Endothelial cell of umbilical vein (primary cell): ENCODE data around the gene IGF2R. TPM values are rescaled to one million over a fixed set of nuclear protein-coding genes. Genes with fewer than 3 reads are reported as not detected.

Experiments used
- BruUV-seq: library from RNA; stranded (reverse); fragments of 400-500 nt; replicated peaks from 2 replicates; lab custom pipeline; 2021; lab: Mats Ljungman, UMichigan
- CTCF ChIA-PET: fragments of 300-600, 350-600 bp; sonication (Branson Sonifier 250); formaldehyde crosslinking; loops from one replicate; lab custom pipeline; 2021; ENCODE audit warnings: antibody characterized with exemption, inconsistent platforms; lab: Charles Lee
- POLR2A ChIA-PET: fragments of 300-600, 350-600 bp; sonication (Branson Sonifier 250); formaldehyde crosslinking; loops from one replicate; lab custom pipeline; 2021; ENCODE audit warnings: antibody characterized with exemption, inconsistent platforms; lab: Charles Lee
- DNase-seq: peaks from one replicate; pipeline ENCODE4 v3.0.0-alpha.2; 2011; ENCODE audit warnings: low read depth, low spot score
- FAIRE-seq: peaks from 2 replicates; lab custom pipeline; 2011; peaks lifted over from hg19 to GRCh38; lab: Jason Lieb, UNC
- H2AFZ ChIP-seq: 2 replicates; pipeline ENCODE4 v1.6.0; 2012; ENCODE audit warnings: low read depth, low read length, control low read depth, inconsistent platforms
- H3K27ac ChIP-seq: 2 replicates; pipeline ENCODE4 v1.5.1; 2011; ENCODE audit warnings: low read depth, mild to moderate bottlenecking, control low read depth, low read length, moderate library complexity; ENCODE audit not compliant: insufficient read depth
- H3K27me3 ChIP-seq, 2 experiments: 2 replicates each; pipeline versions ENCODE4 v1.6.0 to v1.6.1; 2011; ENCODE audit warnings: low read length in 2 of 2, mixed read lengths in 1 of 2; ENCODE audit not compliant: control insufficient read depth in 2 of 2, insufficient read depth in 2 of 2
- H3K36me3 ChIP-seq, 2 experiments: 2 replicates in 1 of 2; 3 replicates in 1 of 2; pipeline ENCODE4 v1.5.1; 2011; ENCODE audit warnings: low read length in 2 of 2, mild to moderate bottlenecking in 1 of 2, moderate library complexity in 1 of 2; ENCODE audit not compliant: control insufficient read depth in 2 of 2, insufficient read depth in 2 of 2; ENCODE audit errors: extremely low read depth in 1 of 2
- H3K4me1 ChIP-seq: 3 replicates; pipeline ENCODE4 v1.5.1; 2011; ENCODE audit warnings: mild to moderate bottlenecking, low read length; ENCODE audit not compliant: control insufficient read depth, insufficient read depth; ENCODE audit errors: extremely low read depth
- H3K4me2 ChIP-seq: 2 replicates; pipeline ENCODE4 v1.6.1; 2011; ENCODE audit warnings: low read length, control low read depth, mixed read lengths; ENCODE audit not compliant: insufficient read depth
- H3K4me3 ChIP-seq, 3 experiments: fragments of 200-600 bp in 1 of 3; sonication (generic), shearing (Covaris generic) in 1 of 3; replicated peaks in 1 of 3; 2 replicates each; pipeline ENCODE4 v1.5.1; 2011 to 2016; ENCODE audit warnings: control low read depth in 3 of 3, low read length in 3 of 3, mild to moderate bottlenecking in 2 of 3, inconsistent platforms in 1 of 3, low read depth in 1 of 3, moderate library complexity in 1 of 3; ENCODE audit not compliant: insufficient read depth in 1 of 3
- H3K79me2 ChIP-seq: 2 replicates; pipeline ENCODE4 v1.6.0; 2012; ENCODE audit warnings: low read length, inconsistent platforms; ENCODE audit not compliant: control insufficient read depth, insufficient read depth
- H3K9ac ChIP-seq: replicated peaks from 2 replicates; pipeline ENCODE3; 2011; ENCODE audit warnings: low read length, control low read depth; ENCODE audit not compliant: insufficient read depth; ENCODE audit errors: extremely low read depth
- H3K9me1 ChIP-seq: replicated peaks from 3 replicates; pipeline ENCODE4 v1.6.0; 2011; ENCODE audit warnings: mild to moderate bottlenecking, low read length; ENCODE audit not compliant: control insufficient read depth, insufficient read depth; ENCODE audit errors: extremely low read depth
- H3K9me3 ChIP-seq: replicated peaks from 2 replicates; pipeline ENCODE4 v1.5.1; 2012; ENCODE audit warnings: low read length, inconsistent platforms; ENCODE audit not compliant: control insufficient read depth, insufficient read depth
- H4K20me1 ChIP-seq: replicated peaks from 2 replicates; pipeline ENCODE3; 2011; ENCODE audit warnings: mild to moderate bottlenecking, low read length; ENCODE audit not compliant: control insufficient read depth, insufficient read depth; ENCODE audit errors: extremely low read depth
- EZH2 ChIP-seq: IDR thresholded peaks from 2 replicates; pipeline ENCODE4 v1.6.1; 2012; ENCODE audit warnings: borderline replicate concordance, low read depth, mild to moderate bottlenecking, moderate library complexity, low read length, inconsistent platforms; ENCODE audit not compliant: severe bottlenecking
- GATA2 ChIP-seq: IDR thresholded peaks from 2 replicates; pipeline ENCODE4 v1.7.0; 2011; ENCODE audit warnings: low read depth, mild to moderate bottlenecking, moderate library complexity, mixed read lengths, low read length; ENCODE audit not compliant: insufficient read length, insufficient read depth
- JUN ChIP-seq: IDR thresholded peaks from 2 replicates; pipeline ENCODE4 v1.6.1; 2011; ENCODE audit warnings: borderline replicate concordance, low read depth; ENCODE audit not compliant: insufficient read length, insufficient read depth
- MYC ChIP-seq: IDR thresholded peaks from one replicate; pipeline ENCODE4 v1.6.1; 2011; ENCODE audit warnings: mild to moderate bottlenecking, low read depth, low read length
- POLR2A ChIP-seq: IDR thresholded peaks from 2 replicates; pipeline ENCODE4 v1.6.1; 2012; ENCODE audit warnings: low read depth, mild to moderate bottlenecking, control low read depth, low read length
- dilution Hi-C: fragments of 300-500 bp; cut with MboI; formaldehyde crosslinking; loops from one replicate; pipeline ENCODE4 v1.15.0; 2019; ENCODE audit warnings: low sequenced_read_pairs; ENCODE audit not compliant: extremely low pct_ligation_motif_present
- intact Hi-C: fragments of 100-400 bp; cut with micrococcal nuclease; formaldehyde crosslinking; loops from one replicate; pipeline ENCODE4 v1.10.0; 2022
- polyA plus RNA-seq, 4 experiments: library from polyadenylated mRNA; depleted of rRNA in 3 of 4; stranded (reverse) in 3 of 4; unstranded in 1 of 4; fragments of >200 nt; gene quantifications; 2 replicates each; pipeline versions ENCODE4 v1.2.1 to v1.2.3, GENCODE V29; 2011 to 2012; ENCODE audit warnings: missing spikeins in 1 of 4
- total RNA-seq: library from RNA; stranded (reverse); gene quantifications from 2 replicates; pipeline ENCODE4 v1.2.3, GENCODE V29; 2021
- TF ChIP-seq, protein P1 (sequence below): IDR thresholded peaks from 2 replicates; pipeline ENCODE4 v1.6.1; 2011; ENCODE audit not compliant: insufficient read depth, insufficient read length
- TF ChIP-seq, protein P2 (sequence below), 2 donors: IDR thresholded peaks; 1 replicate in 1 of 2; 2 replicates in 1 of 2; pipeline ENCODE4 v1.5.1; 2011; ENCODE audit warnings: low read length in 2 of 2, mild to moderate bottlenecking in 2 of 2, moderate library complexity in 2 of 2, control low read depth in 1 of 2, inconsistent platforms in 1 of 2, low read depth in 1 of 2; ENCODE audit not compliant: insufficient read depth in 1 of 2; ENCODE audit errors: extremely low read depth in 1 of 2

IGF2R gene
- total and polyA plus RNA-seq, 2 donors (not counting 3 experiments of a cell fraction or from before 2014, with no cell fraction given) = 16.3 to 60.2 TPM

GRCh38 chr6:160135907-160136655 is 167.2 kb downstream of the IGF2R start:
- intact Hi-C loops = loop anchor here (5.0 kb wide), 1 partner anchor 1236 kb away; no protein-coding TSS in a partner anchor

More at GRCh38 chr6:160135907-160136655, 167.2 kb downstream of the IGF2R start:
- TF ChIP-seq JUN = no peak
- no peak for TF ChIP-seq EZH2
- no peak for TF ChIP-seq GATA2
- TF ChIP-seq POLR2A = no peak
- TF ChIP-seq, protein P1, sequence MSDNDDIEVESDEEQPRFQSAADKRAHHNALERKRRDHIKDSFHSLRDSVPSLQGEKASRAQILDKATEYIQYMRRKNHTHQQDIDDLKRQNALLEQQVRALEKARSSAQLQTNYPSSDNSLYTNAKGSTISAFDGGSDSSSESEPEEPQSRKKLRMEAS = no peak
- no peak for TF ChIP-seq MYC
- TF ChIP-seq, protein P2, sequence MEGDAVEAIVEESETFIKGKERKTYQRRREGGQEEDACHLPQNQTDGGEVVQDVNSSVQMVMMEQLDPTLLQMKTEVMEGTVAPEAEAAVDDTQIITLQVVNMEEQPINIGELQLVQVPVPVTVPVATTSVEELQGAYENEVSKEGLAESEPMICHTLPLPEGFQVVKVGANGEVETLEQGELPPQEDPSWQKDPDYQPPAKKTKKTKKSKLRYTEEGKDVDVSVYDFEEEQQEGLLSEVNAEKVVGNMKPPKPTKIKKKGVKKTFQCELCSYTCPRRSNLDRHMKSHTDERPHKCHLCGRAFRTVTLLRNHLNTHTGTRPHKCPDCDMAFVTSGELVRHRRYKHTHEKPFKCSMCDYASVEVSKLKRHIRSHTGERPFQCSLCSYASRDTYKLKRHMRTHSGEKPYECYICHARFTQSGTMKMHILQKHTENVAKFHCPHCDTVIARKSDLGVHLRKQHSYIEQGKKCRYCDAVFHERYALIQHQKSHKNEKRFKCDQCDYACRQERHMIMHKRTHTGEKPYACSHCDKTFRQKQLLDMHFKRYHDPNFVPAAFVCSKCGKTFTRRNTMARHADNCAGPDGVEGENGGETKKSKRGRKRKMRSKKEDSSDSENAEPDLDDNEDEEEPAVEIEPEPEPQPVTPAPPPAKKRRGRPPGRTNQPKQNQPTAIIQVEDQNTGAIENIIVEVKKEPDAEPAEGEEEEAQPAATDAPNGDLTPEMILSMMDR (IDR thresholded peaks at IDR 0.05; ENCODE audit: extremely low read depth in 1 of 2, insufficient read depth in 1 of 2, low read depth in 1 of 2, low read length in 2 of 2) = no peak
- ChIA-PET CTCF (no interaction called here), POLR2A (no interaction called here)
- DNase-seq (no peak), FAIRE-seq (no peak)
- no peak overlapping the region for H3K4me2 ChIP-seq
- H3K79me2 ChIP-seq = no peaks in the 10 kb centered on the region
- dilution Hi-C loops = no loop called here
- no peaks in the 10 kb centered on the region for H3K9me3 ChIP-seq
- no peaks in the 10 kb centered on the region for H4K20me1 ChIP-seq
- H3K9ac ChIP-seq = no peak overlapping the region
- no peaks in the 10 kb centered on the region for H3K9me1 ChIP-seq
- no peaks in the 10 kb centered on the region for H3K27me3 ChIP-seq
- no TSS peak for BruUV-seq
- H2AFZ ChIP-seq = no peak overlapping the region
- no peak overlapping the region for H3K27ac ChIP-seq
- H3K36me3 ChIP-seq = no peaks in the 10 kb centered on the region
- H3K4me3 ChIP-seq = no peak overlapping the region
- H3K4me1 ChIP-seq = no peaks in the 10 kb centered on the region
